K562 (cell line): ENCODE results near the gene KAZALD1. TPM values are rescaled to one million over a fixed set of nuclear protein-coding genes. Genes with fewer than 3 reads are reported as not detected.

Experiments
- CTCFL ChIP-seq: IDR thresholded peaks from 2 replicates; pipeline ENCODE4 v1.6.1; 2011; ENCODE audit warnings: borderline replicate concordance, low read depth, mild to moderate bottlenecking, moderate library complexity, low read length; ENCODE audit not compliant: insufficient read depth, poor library complexity, severe bottlenecking
- CXXC5 ChIP-seq: fragments of 250-450 bp; sonication (Bioruptor Pico); IDR thresholded peaks from 2 replicates; pipeline ENCODE4 v1.8.0; 2022; ENCODE audit warnings: inconsistent platforms, mild to moderate bottlenecking, moderate library complexity
- DMBX1 ChIP-seq: fragments of 250-450 bp; sonication (Bioruptor Pico); IDR thresholded peaks from 2 replicates; pipeline ENCODE4 v1.8.0; 2022; ENCODE audit warnings: inconsistent platforms, mild to moderate bottlenecking, moderate library complexity, borderline replicate concordance
- HCFC1 ChIP-seq: IDR thresholded peaks from 2 replicates; pipeline ENCODE4 v1.6.1; 2012; ENCODE audit warnings: low read depth, low read length, improper control_type of control experiment
- HNRNPLL ChIP-seq: fragments of 200-400 bp; formaldehyde crosslinking; IDR thresholded peaks from 2 replicates; pipeline ENCODE4 v1.6.1; 2017; ENCODE audit warnings: low read length, low read depth, mild to moderate bottlenecking; ENCODE audit not compliant: poor library complexity, severe bottlenecking
- KLF16 ChIP-seq: IDR thresholded peaks from 2 replicates; pipeline ENCODE4 v1.6.1; 2016; ENCODE audit warnings: antibody characterized with exemption
- L3MBTL2 ChIP-seq: fragments of 450-650 bp; IDR thresholded peaks from 2 replicates; pipeline ENCODE4 v1.6.1; 2016; ENCODE audit warnings: mild to moderate bottlenecking, moderate library complexity
- LCOR ChIP-seq: sonication (generic); formaldehyde crosslinking; IDR thresholded peaks from 2 replicates; pipeline ENCODE4 v1.8.0; 2022; ENCODE audit warnings: mild to moderate bottlenecking, missing genetic modification reagents
- MGA ChIP-seq: fragments of 450-650 bp; IDR thresholded peaks from 2 replicates; pipeline ENCODE4 v1.6.1; 2016; ENCODE audit warnings: mild to moderate bottlenecking, moderate library complexity
- SNAPC5 ChIP-seq: fragments of 250-450 bp; sonication (Bioruptor Pico); IDR thresholded peaks from 2 replicates; pipeline ENCODE4 v1.8.0; 2021; ENCODE audit warnings: moderate library complexity, mild to moderate bottlenecking, inconsistent platforms
- ZNF121 ChIP-seq: sonication (generic); formaldehyde crosslinking; conservative IDR thresholded peaks from 2 replicates; pipeline ENCODE4 v1.8.0; 2022; ENCODE audit warnings: missing genetic modification reagents
- polyA plus RNA-seq, 8 experiments: library from polyadenylated mRNA; depleted of rRNA in 4 of 8; stranded (reverse) in 5 of 8; unstranded in 3 of 8; fragments of >200 nt; fragmentation: Nextera tagmentation in 2 of 8; fragmentation: Illumina TruSeq in 1 of 8; extraction: Ambion mirVana in 2 of 8; extraction: Trizol in 1 of 8; gene quantifications; 2 replicates each; pipeline versions ENCODE4 v1.2.1 to v1.2.3, GENCODE V29; 2011 to 2014; ENCODE audit warnings: inconsistent platforms in 1 of 8, missing spikeins in 1 of 8
- total RNA-seq, 7 experiments: library from RNA; depleted of rRNA in 6 of 7; stranded (reverse); fragments of >200 nt in 6 of 7; fragmentation: Illumina TruSeq in 2 of 7; extraction: Trizol in 2 of 7; gene quantifications; 2 replicates each; pipeline versions ENCODE4 v1.2.1 to v1.2.3, GENCODE V29; 2011 to 2021; ENCODE audit warnings: low replicate concordance in 1 of 7

The KAZALD1 gene
- total and polyA plus RNA-seq, 9 of the 15 experiments (the other 6 are each of a cell fraction or from before 2014, with no cell fraction given) = 0.15 to 10.0 (median 4.9) TPM

GRCh38 chr10:101050208-101051069, 11.3 kb upstream of the KAZALD1 start (continued):
- TF ChIP-seq MGA (peak; percentile 51; the same call in 1 of the 2 replicates), CTCFL (peak; percentile 86), ZNF121 (peak; percentile 75; the same call in 1 of the 2 replicates), HNRNPLL (peak; percentile 37), HCFC1 (no peak), CXXC5 (CRISPR knock-in tag) (peak; percentile 39), DMBX1 (CRISPR knock-in tag) (no peak), SNAPC5 (CRISPR knock-in tag) (no peak), LCOR (CRISPR knock-in tag) (0 out of 2 replicates have a peak, but pooled peaks have one; percentile 40), KLF16 (peak; percentile 30; the same call in 1 of the 2 replicates), L3MBTL2 (peak; percentile 56; the same call in 1 of the 2 replicates)
